ENCODE measurements around the gene SYCN.

- TF ChIP-seq EZH2 (IDR thresholded peaks at IDR 0.05; ENCODE audit: insufficient read depth, poor library complexity, severe bottlenecking) (no peak), EZH2phosphoT487 (IDR thresholded peaks at IDR 0.05; ENCODE audit: insufficient read depth, low read depth) (no peak)
These were observed 46.1 kb downstream of the SYCN start for GRCh38 chr19:39157997-39158389.
